HG03457 (cell line): ENCODE measurements around the gene PSME2.
A peak's percentile ranks its signal among the peaks of the same experiment; 100 is the strongest.

Experiments
- ATAC-seq: cut with Tn5 transposase; IDR thresholded peaks from one replicate; pipeline ENCODE4 v1.9.1; 2021; ENCODE audit warnings: moderate number of reproducible peaks; ENCODE audit not compliant: unreplicated experiment

PSME2 gene

DNA sequence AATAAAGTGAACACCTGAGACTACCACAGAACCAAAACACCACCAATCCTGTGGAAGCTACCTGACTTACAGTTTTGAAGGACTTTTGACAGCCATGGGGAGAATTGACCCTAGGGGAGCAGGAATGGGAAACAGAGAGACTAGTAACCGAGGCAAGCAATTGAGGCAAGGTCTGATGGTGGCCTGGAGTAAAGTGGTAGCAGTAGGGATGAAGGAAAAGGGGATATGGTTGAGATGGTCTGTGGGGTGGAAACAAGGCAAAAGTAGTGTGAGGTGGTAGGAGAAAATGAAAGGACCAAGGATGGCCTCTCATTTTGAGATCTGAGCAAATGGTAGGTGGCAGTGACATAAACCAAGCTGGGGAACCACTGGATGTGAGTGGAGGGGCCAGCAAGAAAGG lies 10.4 kb upstream of the PSME2 start:
- no peak for ATAC-seq

DNA sequence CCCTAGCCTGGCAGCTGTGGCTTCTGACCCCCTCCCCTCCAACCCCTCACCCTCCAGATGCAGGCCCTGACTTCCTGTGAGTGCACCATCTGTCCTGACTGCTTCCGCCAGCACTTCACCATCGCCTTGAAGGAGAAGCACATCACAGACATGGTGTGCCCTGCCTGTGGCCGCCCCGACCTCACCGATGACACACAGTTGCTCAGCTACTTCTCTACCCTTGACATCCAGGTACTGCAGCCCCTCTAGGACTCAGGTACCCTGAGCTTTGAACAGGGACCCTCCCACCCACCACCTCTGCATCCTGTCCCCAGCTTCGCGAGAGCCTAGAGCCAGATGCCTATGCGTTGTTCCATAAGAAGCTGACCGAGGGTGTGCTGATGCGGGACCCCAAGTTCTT lies 8.7 kb upstream of the PSME2 start:
- ATAC-seq: no peak

DNA sequence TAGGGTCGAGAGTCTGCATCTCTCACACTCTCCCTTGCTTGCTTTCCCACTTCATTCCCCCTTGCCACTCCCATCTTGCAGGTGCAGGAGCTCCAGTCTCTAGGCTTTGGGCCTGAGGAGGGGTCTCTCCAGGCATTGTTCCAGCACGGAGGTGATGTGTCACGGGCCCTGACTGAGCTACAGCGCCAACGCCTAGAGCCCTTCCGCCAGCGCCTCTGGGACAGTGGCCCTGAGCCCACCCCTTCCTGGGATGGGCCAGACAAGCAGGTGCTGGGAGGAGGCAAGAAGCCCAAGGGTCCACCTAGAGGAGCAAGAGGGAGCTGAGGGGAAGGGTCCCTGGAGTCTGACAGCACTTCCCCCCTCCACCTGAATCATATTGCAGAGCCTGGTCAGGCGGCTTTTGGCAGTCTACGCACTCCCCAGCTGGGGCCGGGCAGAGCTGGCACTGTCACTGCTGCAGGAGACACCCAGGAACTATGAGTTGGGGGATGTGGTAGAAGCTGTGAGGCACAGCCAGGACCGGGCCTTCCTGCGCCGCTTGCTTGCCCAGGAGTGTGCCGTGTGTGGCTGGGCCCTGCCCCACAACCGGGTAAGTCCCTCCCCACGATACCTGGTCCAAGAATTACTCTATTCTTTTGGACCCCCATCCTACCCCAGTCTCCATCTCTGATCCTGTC lies 5.1 kb upstream of the PSME2 start:
- no peak for ATAC-seq

DNA sequence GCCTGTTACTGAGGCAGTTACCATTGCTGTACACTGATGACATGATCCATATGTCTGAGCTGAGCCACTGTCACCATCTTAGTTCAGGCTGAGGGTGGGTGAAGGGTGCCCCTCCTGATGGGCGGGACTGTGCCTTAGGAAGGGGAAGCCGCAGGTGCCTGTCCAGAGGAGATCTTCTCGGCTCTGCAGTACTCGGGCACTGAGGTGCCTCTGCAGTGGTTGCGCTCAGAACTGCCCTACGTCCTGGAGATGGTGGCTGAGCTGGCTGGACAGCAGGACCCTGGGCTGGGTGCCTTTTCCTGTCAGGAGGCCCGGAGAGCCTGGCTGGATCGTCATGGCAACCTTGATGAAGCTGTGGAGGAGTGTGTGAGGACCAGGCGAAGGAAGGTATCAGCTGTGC lies 4.6 kb upstream of the PSME2 start:
- no peak for ATAC-seq

DNA sequence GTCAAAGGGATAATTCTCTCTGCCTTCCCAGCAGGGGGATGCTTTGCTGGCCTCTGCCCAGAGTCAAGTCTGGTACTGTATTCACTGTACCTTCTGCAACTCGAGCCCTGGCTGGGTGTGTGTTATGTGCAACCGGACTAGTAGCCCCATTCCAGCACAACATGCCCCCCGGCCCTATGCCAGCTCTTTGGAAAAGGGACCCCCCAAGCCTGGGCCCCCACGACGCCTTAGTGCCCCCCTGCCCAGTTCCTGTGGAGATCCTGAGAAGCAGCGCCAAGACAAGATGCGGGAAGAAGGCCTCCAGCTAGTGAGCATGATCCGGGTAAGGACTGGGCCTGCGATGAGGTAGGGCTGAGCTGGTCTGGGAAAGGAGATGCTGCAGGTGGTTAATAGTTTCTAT lies 4.2 kb upstream of the PSME2 start:
- no peak for ATAC-seq

DNA sequence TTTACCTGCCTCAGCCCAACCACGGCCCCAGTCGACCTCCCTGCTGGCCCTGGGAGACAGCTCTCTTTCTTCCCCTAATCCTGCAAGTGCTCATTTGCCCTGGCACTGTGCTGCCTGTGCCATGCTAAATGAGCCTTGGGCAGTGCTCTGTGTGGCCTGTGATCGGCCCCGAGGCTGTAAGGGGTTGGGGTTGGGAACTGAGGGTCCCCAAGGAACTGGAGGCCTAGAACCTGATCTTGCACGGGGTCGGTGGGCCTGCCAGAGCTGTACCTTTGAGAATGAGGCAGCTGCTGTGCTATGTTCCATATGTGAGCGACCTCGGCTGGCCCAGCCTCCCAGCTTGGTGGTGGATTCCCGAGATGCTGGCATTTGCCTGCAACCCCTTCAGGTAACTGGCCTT lies 3.7 kb upstream of the PSME2 start:
- no peak for ATAC-seq

DNA sequence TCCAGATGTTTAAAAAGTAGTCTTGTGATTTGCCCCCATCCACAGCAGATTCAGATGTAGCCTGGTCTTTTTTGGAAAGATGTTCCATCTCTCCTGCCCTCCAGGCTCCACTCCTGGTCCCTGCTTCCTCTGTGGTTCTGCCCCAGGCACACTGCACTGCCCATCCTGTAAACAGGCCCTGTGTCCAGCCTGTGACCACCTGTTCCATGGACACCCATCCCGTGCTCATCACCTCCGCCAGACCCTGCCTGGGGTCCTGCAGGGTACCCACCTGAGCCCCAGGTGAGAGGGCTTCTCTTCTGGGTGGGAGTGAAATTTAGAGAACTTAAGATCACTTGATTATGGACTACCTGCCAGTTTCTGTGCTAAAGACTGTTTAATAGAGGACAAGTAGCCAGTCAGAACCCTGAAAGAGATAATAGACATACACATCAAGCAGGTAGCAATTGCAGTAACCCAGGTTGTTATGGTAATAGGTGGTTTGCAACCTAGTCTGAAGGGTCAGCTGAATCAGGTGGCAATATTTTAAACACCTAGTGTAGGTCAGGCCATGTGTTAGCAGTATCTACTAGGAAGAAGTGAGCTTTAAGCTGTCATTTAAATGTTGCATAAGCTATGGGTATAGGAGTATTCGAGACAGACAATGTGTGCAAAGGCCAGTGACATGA lies 3.0 kb upstream of the PSME2 start:
- no peak for ATAC-seq

DNA sequence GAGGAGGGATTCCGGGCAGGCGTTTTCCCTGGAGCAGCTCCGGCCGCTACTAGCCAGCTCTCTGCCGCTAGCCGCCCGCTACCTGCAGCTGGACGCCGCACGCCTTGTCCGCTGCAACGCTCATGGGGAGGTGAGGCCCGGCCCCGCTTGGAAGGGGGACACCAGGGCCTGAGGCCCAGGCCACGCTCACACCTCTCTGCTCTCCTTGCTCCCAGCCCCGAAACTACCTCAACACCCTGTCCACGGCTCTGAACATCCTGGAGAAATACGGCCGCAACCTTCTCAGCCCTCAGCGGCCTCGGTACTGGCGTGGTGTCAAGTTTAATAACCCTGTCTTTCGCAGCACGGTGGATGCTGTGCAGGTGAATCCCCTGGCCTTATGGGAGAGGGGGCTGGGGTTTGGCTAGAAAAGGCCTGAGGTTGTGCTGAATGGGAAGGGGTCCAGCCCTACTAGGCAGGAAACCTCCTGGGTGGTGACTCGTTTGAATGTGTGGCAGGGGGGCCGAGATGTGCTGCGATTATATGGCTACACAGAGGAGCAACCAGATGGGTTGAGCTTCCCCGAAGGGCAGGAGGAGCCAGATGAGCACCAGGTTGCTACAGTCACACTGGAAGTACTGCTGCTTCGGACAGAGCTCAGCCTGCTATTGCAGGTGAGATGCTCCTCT lies 1.5 kb upstream of the PSME2 start:
- no peak for ATAC-seq

DNA sequence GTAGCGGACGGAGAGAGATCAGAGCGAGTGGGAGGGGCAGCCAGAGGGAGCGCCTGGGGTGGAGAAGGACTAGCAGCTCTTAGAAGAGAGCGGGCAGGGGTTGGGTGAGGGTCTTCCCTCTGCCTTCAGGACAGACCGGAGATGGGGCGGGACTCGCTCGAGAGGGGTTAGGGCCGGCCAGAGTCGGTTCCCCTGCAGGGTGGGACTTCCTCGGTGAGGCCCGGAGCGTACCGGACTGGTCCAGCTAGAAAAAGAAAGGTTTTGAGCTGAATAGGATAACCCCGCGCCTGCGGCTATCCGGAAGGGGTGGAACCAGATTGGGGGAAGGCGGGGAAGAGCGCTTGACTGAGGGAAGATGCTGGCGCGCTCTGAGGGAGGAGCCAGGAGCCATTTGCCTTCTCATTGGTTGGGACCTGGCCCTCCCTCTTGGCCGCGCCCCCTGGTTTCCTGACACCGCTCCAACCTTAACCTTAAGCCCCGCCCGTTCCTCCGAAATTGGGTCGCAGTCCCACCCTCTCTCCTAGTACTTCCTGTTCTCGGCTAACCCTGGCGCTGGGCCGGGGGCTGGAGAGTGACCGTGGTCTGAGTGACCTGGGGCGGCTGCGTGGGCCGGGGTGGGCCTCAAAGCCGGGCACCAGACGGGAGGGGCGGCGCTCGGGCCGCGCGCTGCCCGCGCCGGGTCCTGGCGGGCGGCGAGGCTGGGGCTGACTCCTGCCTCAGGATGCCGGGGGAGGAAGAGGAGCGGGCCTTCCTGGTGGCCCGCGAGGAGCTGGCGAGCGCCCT lies 759 bp upstream of the PSME2 start, which contains the start of gene RNF31:
Gene RNF31 (plus strand): TSS at position 521 of the 783 bp plus-strand sequence. CDS start 201 bp downstream, at position 722.
- peak; percentile 68 for ATAC-seq

DNA sequence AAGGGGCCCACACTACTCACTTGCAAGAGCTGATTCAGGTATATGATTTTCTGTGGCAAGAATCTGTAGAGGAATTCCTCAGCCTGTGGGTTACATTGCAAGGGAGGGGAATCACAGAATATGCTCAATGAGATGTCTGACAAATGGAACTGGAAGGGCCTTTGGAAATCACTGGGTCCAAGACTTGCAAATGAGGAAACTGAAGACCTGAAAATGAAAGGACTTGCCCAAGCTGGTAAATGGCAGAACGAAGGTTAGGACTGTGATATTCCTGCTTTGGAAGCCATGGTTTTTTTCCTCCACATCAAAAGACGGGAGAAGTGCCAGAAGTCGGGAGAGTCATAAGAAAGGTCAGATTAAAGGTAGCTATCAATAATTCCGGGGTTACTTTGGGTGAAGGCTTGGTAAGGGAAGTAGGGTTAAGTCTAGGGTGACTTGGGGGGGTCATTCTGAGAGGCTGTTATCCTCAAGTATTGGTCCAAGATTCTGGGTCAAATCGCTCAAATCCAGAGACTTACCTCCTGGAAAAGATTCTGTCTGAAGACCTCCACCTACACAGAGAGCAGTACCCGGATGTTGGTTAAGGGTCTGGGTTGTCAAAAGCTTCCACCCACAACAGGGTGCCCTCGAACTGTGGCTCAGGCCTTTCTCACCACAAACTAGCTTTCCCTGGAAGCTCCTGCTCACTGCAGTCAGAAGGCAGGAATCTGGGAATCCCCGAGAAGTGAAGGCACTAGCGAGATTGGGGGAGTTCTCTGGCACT lies 539 bp downstream of the PSME2 start:
- no peak for ATAC-seq

DNA sequence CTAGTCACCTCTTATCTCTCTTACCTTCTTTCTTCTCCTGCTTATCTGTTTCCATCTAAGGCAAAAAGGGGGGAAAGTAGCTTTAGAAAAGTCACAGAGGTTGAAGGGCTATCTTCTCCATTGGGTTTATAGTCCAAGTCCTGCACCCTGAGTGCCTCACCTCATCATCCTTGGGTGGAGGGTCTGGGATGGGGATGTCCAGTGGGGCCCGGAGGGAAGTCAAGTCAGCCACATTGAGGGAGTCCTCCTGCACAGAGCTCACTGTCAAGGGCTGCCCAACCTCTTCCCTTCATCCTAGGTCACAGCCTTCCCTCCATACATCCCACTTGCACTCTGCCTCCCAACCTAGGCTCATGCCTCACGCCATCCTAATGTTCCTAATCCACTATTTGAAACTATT lies 1.2 kb downstream of the PSME2 start:
- ATAC-seq: no peak

DNA sequence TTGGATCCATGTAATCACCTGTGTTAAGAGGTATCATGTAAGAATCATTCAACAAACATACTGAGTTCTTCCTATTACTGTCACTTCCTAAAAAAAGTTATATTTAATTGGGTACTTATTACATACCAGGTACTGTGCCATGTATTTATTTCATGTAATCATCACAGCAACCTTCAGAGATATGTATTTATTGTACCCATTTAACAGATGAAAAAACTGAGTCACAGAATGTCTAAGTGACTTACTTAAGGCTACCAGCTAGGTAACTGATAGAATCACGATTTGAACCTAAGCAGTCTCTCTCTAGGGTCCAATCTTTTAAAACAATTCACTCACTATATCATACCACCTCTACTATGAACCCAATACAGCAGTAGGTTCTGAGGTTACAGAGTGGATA lies 2.0 kb downstream of the PSME2 start:
- ATAC-seq: no peak

DNA sequence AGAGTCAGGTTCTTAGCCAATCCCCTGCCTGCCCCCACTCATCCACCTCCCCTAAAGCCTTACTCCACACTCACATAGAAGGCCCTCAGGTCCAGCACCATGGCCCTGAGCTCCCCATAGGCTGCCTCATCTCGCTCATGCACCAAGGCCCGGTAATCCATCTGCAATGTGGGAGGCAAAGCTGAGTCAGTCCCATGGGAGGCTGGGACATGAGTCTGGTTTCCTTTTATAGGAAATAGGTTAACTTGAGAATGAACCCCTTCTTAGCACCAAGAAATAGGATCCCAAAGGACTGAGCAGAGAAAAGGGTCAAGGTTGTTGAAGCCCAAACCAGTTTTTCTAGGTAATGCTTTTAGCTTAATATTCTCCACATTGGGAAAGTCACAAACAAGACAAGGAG lies 2.9 kb downstream of the PSME2 start:
- no peak for ATAC-seq

DNA sequence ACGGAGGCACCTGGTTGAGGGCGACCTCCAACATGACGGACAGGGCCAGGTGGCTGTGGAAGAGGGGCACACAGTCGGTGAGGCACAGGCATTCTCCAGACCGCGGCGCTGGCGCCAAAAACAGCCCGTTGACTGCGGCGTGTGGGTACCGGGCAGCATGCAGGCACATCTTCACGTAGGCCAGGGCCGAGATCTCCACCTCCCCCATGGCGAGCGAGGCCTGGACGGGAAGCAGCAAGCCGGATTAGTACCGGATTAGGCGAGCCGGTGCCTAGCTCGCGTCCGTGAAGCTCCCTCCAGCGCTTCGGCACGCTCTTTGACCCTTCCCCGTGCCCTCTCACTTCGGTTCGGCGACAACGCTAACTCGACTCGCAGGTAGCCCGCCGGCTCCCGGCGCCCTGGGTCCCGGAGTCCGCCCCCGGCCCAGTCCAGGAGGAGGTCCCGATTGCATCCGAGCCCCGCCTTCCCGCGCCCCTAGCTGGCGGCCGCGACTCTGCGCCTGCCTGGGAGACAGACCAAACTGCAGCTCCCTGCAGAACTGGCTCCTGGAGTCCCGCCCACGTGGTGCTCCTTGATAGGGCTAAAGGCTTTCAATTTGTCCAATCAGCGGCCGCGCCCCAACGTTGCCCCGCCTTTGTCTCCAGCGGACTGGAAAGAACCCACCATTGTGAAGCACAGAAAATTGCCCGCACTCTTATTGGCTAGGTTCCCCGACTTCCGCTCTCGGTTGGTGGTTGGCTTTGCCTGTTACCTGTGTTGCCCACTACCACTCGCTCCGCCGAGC lies 5.1 kb downstream of the PSME2 start, which contains the start of gene EMC9:
Gene EMC9 (minus strand): TSS at position 495 of the 784 bp plus-strand sequence. CDS start 287 bp downstream, at position 208.
- ATAC-seq: peak; percentile 60

DNA sequence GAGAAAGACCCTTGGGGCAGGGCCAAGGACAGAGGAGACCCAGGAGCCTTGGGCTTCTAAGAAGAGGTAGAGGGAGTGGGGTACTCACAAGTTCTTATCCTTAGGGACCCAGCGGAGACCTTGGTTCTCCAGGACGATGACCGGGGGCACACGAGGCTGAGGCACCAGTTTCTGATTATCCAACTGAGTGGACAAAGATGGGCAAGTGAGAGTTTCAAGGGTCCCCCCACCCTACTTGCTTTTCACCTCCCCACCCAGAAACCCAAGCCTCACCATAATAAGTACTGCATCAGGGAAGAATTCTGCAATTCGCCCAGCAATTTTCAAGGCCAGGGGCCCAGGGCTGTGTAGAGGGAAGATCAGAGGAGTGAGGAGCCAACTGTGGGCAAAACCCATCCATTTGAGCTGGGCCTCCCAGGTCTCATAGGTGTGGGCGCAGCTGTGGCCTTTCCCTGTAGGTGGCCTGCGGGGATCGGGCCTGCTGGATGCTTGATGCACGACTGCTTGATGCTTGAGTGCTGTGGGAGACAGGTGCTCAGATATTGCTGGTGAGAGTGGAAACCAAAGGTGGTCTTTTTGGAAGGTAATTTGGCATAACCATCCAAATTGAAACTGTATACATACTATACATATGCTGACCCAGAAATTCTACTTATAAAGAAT lies 7.0 kb downstream of the PSME2 start:
- no peak for ATAC-seq

DNA sequence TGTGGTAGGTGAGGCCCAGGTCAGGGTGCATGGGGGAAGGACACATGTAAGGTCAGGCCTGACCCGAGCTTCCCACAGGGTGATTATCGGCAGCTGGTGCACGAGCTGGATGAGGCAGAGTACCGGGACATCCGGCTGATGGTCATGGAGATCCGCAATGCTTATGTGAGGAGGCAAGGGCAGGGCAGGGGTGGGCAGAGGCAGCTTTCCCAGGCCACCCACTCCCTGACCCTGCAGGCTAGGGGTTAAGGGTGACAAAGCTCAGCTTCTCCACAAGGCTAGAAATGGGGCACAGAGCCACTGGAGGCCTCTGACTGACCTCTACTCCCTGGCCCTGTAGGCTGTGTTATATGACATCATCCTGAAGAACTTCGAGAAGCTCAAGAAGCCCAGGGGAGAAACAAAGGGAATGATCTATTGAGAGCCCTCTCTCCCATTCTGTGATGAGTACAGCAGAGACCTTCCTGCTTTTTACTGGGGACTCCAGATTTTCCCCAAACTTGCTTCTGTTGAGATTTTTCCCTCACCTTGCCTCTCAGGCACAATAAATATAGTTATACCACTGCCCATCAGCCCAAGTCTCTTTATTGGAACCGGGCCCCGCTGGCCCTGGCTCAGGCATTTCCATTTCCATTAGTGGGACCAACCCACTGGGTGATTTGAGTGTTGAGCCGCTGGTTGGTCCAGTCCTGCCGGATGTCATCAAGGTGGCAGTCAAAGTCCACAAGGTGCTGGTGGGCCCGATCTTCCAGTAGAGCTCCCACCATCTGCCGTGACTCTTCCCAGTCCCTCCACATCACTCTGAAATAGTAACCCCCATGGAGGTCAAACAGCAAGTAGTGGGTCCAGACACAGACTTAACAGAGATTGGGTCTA lies 7.8 kb downstream of the PSME2 start:
- no peak for ATAC-seq

DNA sequence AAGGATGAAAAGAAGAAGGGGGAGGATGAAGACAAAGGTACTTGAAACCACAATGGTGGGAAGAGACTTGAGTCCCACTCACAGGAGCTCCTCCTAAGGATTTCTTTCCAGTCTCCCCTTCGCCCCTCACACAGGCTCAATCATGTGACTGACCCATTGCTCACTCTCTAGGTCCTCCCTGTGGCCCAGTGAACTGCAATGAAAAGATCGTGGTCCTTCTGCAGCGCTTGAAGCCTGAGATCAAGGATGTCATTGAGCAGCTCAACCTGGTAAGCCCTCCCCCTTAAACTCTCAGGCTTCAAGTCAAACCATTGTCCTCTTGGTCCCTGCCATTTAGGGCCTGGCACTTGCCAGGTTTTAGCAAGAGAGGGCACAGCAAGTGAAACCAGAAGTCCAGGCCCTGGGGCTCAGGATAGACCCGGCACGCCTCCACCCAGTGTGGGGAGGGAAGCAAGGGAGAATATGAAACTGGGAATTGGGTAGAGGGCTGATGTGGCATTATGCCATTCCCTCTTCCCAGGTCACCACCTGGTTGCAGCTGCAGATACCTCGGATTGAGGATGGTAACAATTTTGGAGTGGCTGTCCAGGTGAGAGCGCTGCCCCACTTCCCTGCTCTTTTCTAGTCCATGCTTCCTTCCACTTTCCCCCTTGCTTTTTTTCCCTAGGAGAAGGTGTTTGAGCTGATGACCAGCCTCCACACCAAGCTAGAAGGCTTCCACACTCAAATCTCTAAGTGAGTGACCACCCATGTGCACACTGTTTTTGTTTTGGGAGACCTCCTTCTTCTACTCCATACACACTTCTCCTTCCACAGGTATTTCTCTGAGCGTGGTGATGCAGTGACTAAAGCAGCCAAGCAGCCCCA lies 8.6 kb downstream of the PSME2 start:
- no peak for ATAC-seq
